ENCODE data around the gene RNF103.

The RNF103 gene

DNA sequence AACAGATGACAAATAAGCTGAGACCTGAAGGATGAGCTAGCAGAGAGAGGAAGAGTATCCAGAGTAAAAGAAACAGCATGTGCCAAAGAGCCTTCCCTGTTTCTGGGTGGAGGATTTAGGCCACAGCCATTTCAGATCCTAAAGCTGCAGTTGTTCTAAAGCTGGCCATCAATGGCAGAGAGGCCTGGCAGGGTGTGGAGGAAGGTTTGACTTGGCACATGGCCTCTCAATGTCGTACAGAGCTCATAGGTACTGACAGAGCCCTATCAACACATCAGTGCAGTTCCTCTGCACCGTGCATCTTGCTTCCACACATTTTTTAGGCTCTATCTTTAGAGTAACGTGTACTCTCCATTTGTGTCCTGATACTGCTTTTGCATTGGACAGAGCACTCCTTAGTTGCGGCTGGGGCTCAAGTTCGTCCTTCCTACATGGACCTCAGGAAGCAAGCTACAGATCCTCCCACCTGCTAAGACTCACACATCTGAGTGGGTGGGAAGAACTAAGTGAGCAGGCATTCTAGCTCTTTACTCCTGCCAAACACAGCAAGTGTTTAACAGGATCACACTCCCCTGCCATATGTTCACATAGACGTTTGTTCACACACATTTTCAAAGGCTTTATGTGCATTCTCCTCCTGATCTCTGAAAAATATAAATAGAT, 57.4 kb downstream of the RNF103 start:
- DNase-seq (ENCODE audit: low read depth) = no peak

DNA sequence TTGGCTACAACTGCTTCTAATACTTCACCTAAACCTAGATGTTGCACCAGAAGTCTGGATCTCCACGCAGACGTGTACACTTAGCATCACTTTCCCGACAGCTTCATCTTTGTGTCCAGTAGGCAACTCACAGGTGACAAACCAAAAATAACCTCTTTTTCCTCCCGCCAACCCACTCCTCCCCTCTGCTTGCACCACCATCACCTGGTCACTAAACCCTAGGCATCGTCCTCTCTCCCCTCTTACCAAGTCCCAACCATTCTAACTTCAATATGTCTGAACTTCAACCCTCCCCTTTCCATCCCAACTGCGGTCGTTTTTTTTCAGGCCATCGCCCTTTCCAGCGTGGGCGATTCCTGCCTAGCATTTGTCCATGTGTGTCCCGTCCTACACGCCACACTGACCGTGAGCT, 60.0 kb downstream of the RNF103 start:
- no peak for DNase-seq (ENCODE audit: low read depth)

DNA sequence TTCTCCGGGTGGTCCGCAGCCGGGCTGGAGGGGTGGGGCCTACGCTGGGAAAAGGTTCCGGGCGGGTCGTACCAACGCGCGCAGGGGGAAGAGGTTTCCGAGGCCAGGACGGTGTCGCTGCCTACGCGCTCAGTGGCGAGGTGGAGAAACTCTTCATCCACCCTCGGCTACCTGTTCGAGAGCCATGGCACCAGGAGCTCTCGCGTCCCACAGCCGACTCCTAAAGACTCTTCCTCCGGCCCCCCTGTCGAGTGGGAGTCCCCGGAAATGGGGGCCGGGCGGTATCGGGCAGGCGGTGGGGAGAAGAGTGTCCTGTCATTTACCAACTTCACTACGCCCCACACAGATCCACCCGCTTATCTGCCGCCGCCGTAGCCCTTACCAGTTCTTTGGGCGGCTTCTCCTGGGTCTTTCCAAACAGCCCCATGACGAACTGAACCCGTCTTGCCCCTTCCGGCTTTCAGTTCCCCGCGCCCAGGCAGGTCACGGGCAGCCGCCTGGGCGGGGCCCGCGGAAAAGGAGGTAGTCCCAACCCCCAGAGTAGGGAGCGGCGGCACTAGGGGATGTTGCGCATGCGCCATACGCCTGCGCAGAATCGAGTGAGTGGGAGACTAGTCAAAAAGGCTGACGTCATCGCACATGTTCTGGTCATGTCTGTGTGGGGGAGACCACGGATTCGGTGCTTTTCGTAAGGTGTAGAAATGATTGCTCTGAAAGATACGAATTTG, 60.6 kb downstream of the RNF103 start, which contains the start of gene CHMP3:
TSS of gene CHMP3 (minus strand) at position 522 of the 728 bp plus-strand sequence. CDS start at position 427, 95 bp downstream.
- peak; percentile 97 for DNase-seq (ENCODE audit: low read depth)

GRCh38 chr2:86562485-86562921, 61.2 kb downstream of the RNF103 start:
- no peak for DNase-seq (ENCODE audit: low read depth)

- no peak for DNase-seq (ENCODE audit: low read depth)
These were observed 65.8 kb downstream of the RNF103 start for GRCh38 chr2:86557836-86558235.

- no peak for DNase-seq (ENCODE audit: low read depth)
These were observed 67.2 kb downstream of the RNF103 start for GRCh38 chr2:86556508-86556907.
